Transverse colon (tissue), 4 donors: ENCODE results near the gene OR12D1. TPM values are rescaled to one million over a fixed set of nuclear protein-coding genes. Genes with fewer than 3 reads are reported as not detected.

Experiments
- DNase-seq: peaks from one replicate; pipeline ENCODE4 v3.0.0-alpha.2; 2019
- H3K27ac ChIP-seq, 4 donors: fragments of 200-600 bp; sonication (generic); 2 replicates each; pipeline ENCODE4 v1.5.1; 2016 to 2018; ENCODE audit warnings: inconsistent platforms in 4 of 4
- H3K27me3 ChIP-seq: fragments of 200-600 bp; sonication (generic); 2 replicates; pipeline ENCODE4 v1.5.1; 2017; ENCODE audit warnings: inconsistent platforms
- H3K36me3 ChIP-seq, 4 donors: fragments of 200-600 bp; sonication (generic); 2 replicates each; pipeline ENCODE4 v1.5.1; 2017 to 2019; ENCODE audit warnings: inconsistent platforms in 4 of 4
- H3K4me1 ChIP-seq, 4 donors: fragments of 200-600 bp; sonication (generic); 2 replicates each; pipeline ENCODE4 v1.5.1; 2017 to 2020; ENCODE audit warnings: inconsistent platforms in 4 of 4
- H3K4me3 ChIP-seq, 4 donors: fragments of 200-600 bp; sonication (generic); 1 replicate in 1 of 4; 2 replicates in 3 of 4; pipeline versions ENCODE4 v1.5.1 to v1.6.1; 2017 to 2019; ENCODE audit warnings: inconsistent platforms in 4 of 4
- H3K9me3 ChIP-seq, 2 donors: fragments of 200-600 bp; sonication (generic); 2 replicates each; pipeline ENCODE4 v1.5.1; 2017 to 2019; ENCODE audit warnings: inconsistent platforms in 2 of 2
- CTCF ChIP-seq, 5 experiments: fragments of 200-600 bp in 3 of 5; fragments of 450-650 bp in 2 of 5; sonication (generic) in 3 of 5; IDR thresholded peaks; 1 replicate in 2 of 5; 2 replicates in 3 of 5; pipeline ENCODE4 v1.5.1; 2016 to 2017; ENCODE audit warnings: antibody characterized with exemption in 5 of 5, inconsistent platforms in 3 of 5, mild to moderate bottlenecking in 2 of 5, moderate library complexity in 1 of 5
- EP300 ChIP-seq: sonication (generic); formaldehyde crosslinking; IDR thresholded peaks from one replicate; pipeline ENCODE4 v1.6.1; 2017; ENCODE audit warnings: antibody characterized with exemption, low read depth
- POLR2A ChIP-seq: fragments of 450-650 bp; IDR thresholded peaks from one replicate; pipeline ENCODE4 v1.6.1; 2016; ENCODE audit warnings: antibody characterized with exemption, mild to moderate bottlenecking, moderate library complexity
- POLR2AphosphoS5 ChIP-seq, 3 donors: sonication (generic); formaldehyde crosslinking; IDR thresholded peaks; one replicate each; pipeline ENCODE4 v1.6.1; 2016; ENCODE audit warnings: antibody characterized with exemption in 3 of 3
- WGBS, 2 donors: methylation state at CpG; one replicate each; pipeline ENCODE4 v1.1.5; 2018; ENCODE audit warnings: low coverage in 1 of 2; 5-methylcytosine and 5-hydroxymethylcytosine counted together
- in situ Hi-C, 4 donors: fragments of 200-750 bp; cut with MboI; loops; one replicate each; pipeline versions ENCODE4 v1.15.0 to v1.15.1; 2017; ENCODE audit warnings: low sequenced_read_pairs in 3 of 4, low pct_ligation_motif_present in 1 of 4, low pct_unique_long_range_greater_than_20kb in 1 of 4
- intact Hi-C: fragments of 100-400 bp; cut with DNase I; formaldehyde crosslinking; loops from one replicate; pipeline ENCODE4 v1.15.1; 2023; ENCODE audit warnings: low total_unique reads
- total RNA-seq, 4 donors: library from RNA; depleted of rRNA; stranded (reverse); fragments of >200 nt; gene quantifications; one replicate each; pipeline ENCODE4 v1.1.0, GENCODE V29; 2016

OR12D1 gene
- total RNA-seq, 4 donors from 2014 or later: not detected

- Histone ChIP-seq H3K4me3 (no peak overlapping the region), H3K36me3 (no peaks in the 10 kb centered on the region), H3K9me3 (no peaks in the 10 kb centered on the region), H3K27ac (no peak overlapping the region), H3K4me1 (no peaks in the 10 kb centered on the region), H3K27me3 (peaks cover 3% of the 10 kb centered on the region)
- in situ Hi-C loops (no loop called here), intact Hi-C loops (no loop called here)
- TF ChIP-seq POLR2AphosphoS5 (IDR thresholded peaks at IDR 0.05): no peak
- no peak for TF ChIP-seq CTCF (IDR thresholded peaks at IDR 0.05)
- TF ChIP-seq EP300: no peak
- TF ChIP-seq POLR2A: no peak
- no peak for DNase-seq
- 58 to 78% methylated on average over 2 to 6 of the region's 6 CpGs for WGBS, 2 donors
These were observed 47.3 kb downstream of the OR12D1 start for GRCh38 chr6:29462022-29462421.

GRCh38 chr6:29465279-29465678 is 50.6 kb downstream of the OR12D1 start:
- H3K27ac ChIP-seq: no peak overlapping the region
- TF ChIP-seq EP300: no peak
- TF ChIP-seq POLR2AphosphoS5 (IDR thresholded peaks at IDR 0.05): no peak
- no peak for TF ChIP-seq POLR2A
- no peak for TF ChIP-seq CTCF (IDR thresholded peaks at IDR 0.05)
- intact Hi-C loops (no loop called here), in situ Hi-C loops (no loop called here)
- peaks cover 3% of the 10 kb centered on the region for H3K27me3 ChIP-seq
- no peak for DNase-seq
- no peak overlapping the region for H3K4me3 ChIP-seq
- no peaks in the 10 kb centered on the region for H3K9me3 ChIP-seq
- H3K4me1 ChIP-seq: no peaks in the 10 kb centered on the region
- H3K36me3 ChIP-seq: no peaks in the 10 kb centered on the region
- WGBS, 2 donors: 62 to 70% methylated on average over 2 of the region's 2 CpGs

GRCh38 chr6:29465801-29466200 is 51.1 kb downstream of the OR12D1 start:
- WGBS, 2 donors: 79 to 100% methylated on average over 2 of the region's 2 CpGs
- in situ Hi-C loops: no loop called here

GRCh38 chr6:29466241-29466640 is 51.5 kb downstream of the OR12D1 start:
- in situ Hi-C loops: no loop called here

More at GRCh38 chr6:29465801-29466200, 51.1 kb downstream of the OR12D1 start:
- intact Hi-C loops: no loop called here
- H3K27ac ChIP-seq: no peak overlapping the region
- no peak for TF ChIP-seq POLR2A
- no peak for TF ChIP-seq EP300
- no peaks in the 10 kb centered on the region for H3K4me1 ChIP-seq
- H3K36me3 ChIP-seq: no peaks in the 10 kb centered on the region
- H3K27me3 ChIP-seq: peaks cover 3% of the 10 kb centered on the region
- no peak overlapping the region for H3K4me3 ChIP-seq
- no peak for DNase-seq
- no peaks in the 10 kb centered on the region for H3K9me3 ChIP-seq

More at GRCh38 chr6:29466241-29466640, 51.5 kb downstream of the OR12D1 start:
- no peaks in the 10 kb centered on the region for H3K36me3 ChIP-seq
- TF ChIP-seq EP300 (no peak), POLR2A (no peak), POLR2AphosphoS5 (IDR thresholded peaks at IDR 0.05) (no peak), CTCF (IDR thresholded peaks at IDR 0.05) (no peak)
- no peak for DNase-seq
- H3K9me3 ChIP-seq: no peaks in the 10 kb centered on the region
- H3K27me3 ChIP-seq: peaks cover 3% of the 10 kb centered on the region
- no peak overlapping the region for H3K4me3 ChIP-seq
- H3K4me1 ChIP-seq: no peaks in the 10 kb centered on the region
- intact Hi-C loops: no loop called here
- no peak overlapping the region for H3K27ac ChIP-seq
- WGBS, 2 donors: 57 to 69% methylated on average over 5 to 6 of the region's 6 CpGs

Other genes starting within 250 kb of the OR12D1 start
- not detected for gene OR2J2, start 244.0 kb upstream of the OR12D1 start, total RNA-seq
- gene OR14J1, start 113.2 kb upstream of the OR12D1 start, total RNA-seq: not detected
- not detected for gene OR5V1, start 46.1 kb upstream of the OR12D1 start, total RNA-seq
- gene OR12D3, start 39.6 kb upstream of the OR12D1 start, total RNA-seq: not detected
- gene OR12D2, start 19.3 kb upstream of the OR12D1 start, total RNA-seq: not detected
- not detected for gene OR10C1, start 24.4 kb downstream of the OR12D1 start, total RNA-seq
- gene OR11A1, start 42.1 kb downstream of the OR12D1 start, total RNA-seq: not detected
- not detected for gene OR2H1, start 42.2 kb downstream of the OR12D1 start, total RNA-seq
- not detected for gene MAS1L, start 73.0 kb downstream of the OR12D1 start, total RNA-seq
- gene UBD, start 144.8 kb downstream of the OR12D1 start, total RNA-seq: 1 to 10 TPM in 1 of 4 donors, under 1 TPM in 1, not detected in 2; 0.96 to 8.4 TPM
- gene OR2H2, start 170.2 kb downstream of the OR12D1 start, total RNA-seq: not detected
- gene GABBR1, start 218.3 kb downstream of the OR12D1 start, total RNA-seq: 10 to 100 TPM; 11.5 to 40.4 (median 30.5) TPM
- not detected for gene MOG, start 242.2 kb downstream of the OR12D1 start, total RNA-seq